HG03571 (cell line): Measurements from ENCODE around the gene MAT2B.
A peak's percentile ranks its signal among the peaks of the same experiment; 100 is the strongest.

Experiments
- ATAC-seq: cut with Tn5 transposase; IDR thresholded peaks from one replicate; pipeline ENCODE4 v1.9.1; 2021; ENCODE audit not compliant: unreplicated experiment

MAT2B gene

DNA sequence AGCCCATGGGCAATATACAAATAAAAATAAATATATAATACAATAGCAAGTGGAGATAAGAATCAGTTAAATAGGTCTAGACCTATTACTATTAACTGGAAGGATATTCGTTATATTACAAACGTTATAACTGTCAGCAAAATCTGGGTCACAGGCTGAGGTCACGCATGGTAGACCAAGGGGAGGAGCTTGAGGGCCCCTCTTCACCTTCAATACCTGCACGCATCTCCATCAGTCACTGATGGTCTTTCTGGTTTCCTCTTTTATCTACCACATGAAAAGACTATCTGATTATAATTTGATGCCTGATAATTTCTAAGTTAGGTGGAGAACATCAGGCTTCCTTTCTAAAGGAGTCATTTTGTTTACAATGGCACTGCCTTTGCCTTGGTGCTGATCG lies 43.2 kb downstream of the MAT2B start:
- ATAC-seq = no peak

GRCh38 chr5:163551156-163551555 lies 45.7 kb downstream of the MAT2B start:
- no peak for ATAC-seq

DNA sequence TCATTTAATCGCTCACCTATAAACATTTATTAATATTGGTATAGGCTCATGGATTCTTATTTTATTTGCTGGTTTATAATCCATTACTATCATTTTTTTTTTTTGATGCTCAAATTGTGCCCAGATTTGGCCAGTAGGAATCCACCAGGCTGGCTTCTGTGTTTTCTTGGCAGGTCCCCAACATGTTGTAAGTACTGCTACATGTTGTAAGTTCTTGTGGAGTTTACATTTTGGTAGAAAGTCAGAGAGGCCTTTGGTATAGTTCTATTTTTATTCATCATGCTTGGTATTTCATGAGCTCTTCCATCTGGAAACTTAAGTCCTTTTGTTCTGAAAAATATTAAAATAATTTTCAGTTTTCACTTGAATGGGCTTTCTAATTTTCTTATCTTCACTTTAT lies 47.1 kb downstream of the MAT2B start:
- no peak for ATAC-seq

DNA sequence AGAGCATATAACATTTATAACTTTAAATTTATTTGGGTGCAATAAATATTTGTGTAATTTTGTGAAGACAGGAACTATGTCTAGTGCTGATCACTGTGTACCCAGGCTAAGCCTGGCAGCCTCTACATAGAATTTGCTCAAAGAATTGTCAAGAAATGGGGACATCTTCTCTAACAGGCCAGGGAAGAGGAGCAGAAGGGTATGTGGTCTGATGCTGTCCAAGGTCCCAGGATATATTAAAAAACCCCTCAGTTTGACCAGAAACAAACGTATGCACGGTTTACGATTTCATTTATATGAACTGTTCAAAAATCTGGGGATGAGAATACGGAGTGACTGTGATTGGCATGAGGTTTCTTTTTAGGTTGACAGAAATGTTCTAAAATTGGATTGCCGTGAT lies 55.9 kb downstream of the MAT2B start:
- no peak for ATAC-seq

GRCh38 chr5:163562071-163562470 lies 56.7 kb downstream of the MAT2B start:
- no peak for ATAC-seq

GRCh38 chr5:163563112-163563511 lies 57.7 kb downstream of the MAT2B start:
- ATAC-seq = no peak

- ATAC-seq = no peak
These were observed 58.5 kb downstream of the MAT2B start for GRCh38 chr5:163563880-163564279.

DNA sequence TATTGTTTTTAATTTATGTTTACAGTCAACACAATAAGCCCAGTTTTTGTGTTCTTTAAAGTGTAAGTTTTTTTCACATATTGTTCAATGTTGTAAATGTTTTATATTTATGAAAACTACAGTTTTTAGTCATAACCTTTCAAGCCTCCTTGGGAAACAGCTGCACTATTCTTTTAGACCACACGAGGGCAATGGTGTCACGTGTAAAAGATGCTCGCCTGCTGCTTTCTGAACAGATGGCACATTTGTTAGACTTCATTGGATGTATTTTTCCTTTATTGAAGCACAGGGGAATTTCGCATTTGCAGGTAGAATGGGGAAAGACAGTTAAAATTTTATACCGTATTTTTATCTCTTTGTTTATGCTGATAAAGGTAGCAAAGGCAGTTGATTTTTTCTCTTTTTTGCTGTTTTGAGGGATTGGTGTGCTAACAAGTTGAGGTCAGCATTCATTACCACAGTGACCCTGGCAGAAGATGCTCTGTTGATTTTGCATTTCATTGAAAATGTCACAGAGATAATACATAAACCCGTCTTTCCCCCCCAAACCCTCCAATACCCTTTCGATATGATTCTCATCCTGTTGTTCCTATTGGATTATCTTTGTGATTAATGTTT lies 59.0 kb downstream of the MAT2B start:
- peak; percentile 52 for ATAC-seq

DNA sequence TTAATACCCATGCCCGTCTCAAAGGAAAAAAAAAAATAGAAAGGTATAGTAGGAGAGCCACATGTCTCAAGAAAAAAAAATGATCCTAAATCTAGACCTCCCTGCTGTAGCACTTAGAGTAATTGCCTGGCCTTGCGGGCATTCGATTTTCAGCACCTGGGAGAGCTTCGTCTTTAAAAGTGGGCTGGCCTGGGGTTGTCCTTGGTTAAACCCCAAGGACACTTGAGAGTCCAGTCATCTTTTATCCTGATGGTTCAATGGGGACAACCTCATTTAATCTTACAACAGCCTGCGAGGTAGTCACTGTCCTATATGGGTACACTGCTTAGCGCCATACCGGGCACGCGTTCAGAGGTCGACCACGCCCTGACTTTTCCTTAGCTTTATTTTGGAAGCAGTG lies 60.1 kb downstream of the MAT2B start:
- ATAC-seq = no peak

DNA sequence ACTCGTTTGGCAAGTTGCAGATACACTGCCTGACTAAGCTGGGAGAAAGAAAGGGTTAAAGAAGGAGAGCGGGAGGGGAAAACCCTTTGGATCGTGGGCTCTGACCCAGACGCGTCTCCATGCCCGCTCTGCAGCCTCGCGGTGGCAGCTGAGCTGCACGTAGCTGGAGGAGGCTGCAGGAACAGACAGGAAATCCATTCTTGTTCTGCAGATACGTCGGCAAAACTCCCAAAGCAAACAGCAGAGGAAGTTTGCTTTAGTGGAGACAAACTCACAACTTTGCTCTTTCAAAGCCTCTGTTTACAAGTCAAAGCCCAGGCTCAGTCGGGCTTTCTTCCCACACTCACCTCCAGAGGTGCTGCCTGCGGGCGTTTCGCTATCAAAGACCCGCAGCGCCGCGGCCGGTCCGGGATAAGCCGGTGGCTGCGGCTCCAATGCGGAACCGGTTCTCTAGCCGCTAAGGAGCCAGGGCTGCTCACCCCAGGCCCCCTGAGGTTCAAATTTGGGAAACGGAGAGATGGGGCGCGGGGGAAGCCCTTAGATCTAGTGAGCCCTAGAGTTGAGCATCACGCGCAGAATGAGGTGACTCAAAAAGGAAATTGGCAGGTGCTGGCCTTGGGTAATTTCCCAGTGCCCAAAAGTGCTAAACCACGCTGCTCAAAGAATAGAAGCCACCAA lies 60.7 kb downstream of the MAT2B start:
- peak; percentile 67 for ATAC-seq

DNA sequence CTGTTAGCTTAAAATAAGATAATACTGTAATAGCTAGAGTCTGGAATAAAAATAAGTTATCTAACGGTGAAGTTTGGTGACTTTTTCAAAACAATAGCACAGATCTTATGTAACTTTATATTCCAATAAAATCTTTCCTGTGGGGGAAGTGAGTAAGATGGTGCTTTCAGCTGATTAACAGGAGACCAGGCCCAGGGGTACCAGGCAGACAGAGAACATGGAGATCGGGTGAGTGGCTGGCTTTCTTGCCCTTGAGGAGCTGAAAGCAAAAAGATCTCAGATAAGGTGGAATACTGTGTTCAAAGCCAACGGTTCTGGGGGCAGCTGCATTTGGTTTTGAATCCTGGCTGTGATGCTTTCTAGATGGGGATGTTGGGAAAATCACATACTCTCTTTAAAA lies 61.3 kb downstream of the MAT2B start:
- no peak for ATAC-seq

- ATAC-seq = no peak
These were observed 62.4 kb downstream of the MAT2B start for GRCh38 chr5:163567811-163568210.
